ENCODE measurements around the gene KRTAP20-1.

The KRTAP20-1 gene

GRCh38 chr21:30616125-30616524 lies at the start of gene KRTAP20-1:
KRTAP20-1 (plus strand) TSS chr21:30616425; CDS start chr21:30616455, 30 bp downstream.
- DNase-seq (ENCODE audit: low read depth): no peak

GRCh38 chr21:30567617-30568016 lies 48.6 kb upstream of the KRTAP20-1 start:
- no peak for DNase-seq (ENCODE audit: low read depth)

GRCh38 chr21:30577766-30578165 lies 38.5 kb upstream of the KRTAP20-1 start:
- DNase-seq (ENCODE audit: low read depth): no peak

GRCh38 chr21:30579346-30579745 lies 36.9 kb upstream of the KRTAP20-1 start:
- no peak for DNase-seq (ENCODE audit: low read depth)

GRCh38 chr21:30580132-30580531 lies 36.1 kb upstream of the KRTAP20-1 start:
- no peak for DNase-seq (ENCODE audit: low read depth)

- DNase-seq (ENCODE audit: low read depth): no peak
Measured at GRCh38 chr21:30582870-30583269, 33.4 kb upstream of the KRTAP20-1 start.

GRCh38 chr21:30590297-30590696 lies 25.9 kb upstream of the KRTAP20-1 start, which contains the start of gene KRTAP22-2:
KRTAP22-2 (minus strand) TSS chr21:30590397.
- no peak for DNase-seq (ENCODE audit: low read depth)

- no peak for DNase-seq (ENCODE audit: low read depth)
Measured at GRCh38 chr21:30592140-30592539, 24.1 kb upstream of the KRTAP20-1 start, which contains the start of gene KRTAP6-3. KRTAP6-3 (plus strand) TSS chr21:30592440; CDS start chr21:30592446, 6 bp downstream.

GRCh38 chr21:30598802-30599201 lies 17.4 kb upstream of the KRTAP20-1 start, which contains the start of gene KRTAP6-2:
KRTAP6-2 (minus strand) TSS chr21:30598902; CDS start chr21:30598874, 28 bp downstream.
- DNase-seq (ENCODE audit: low read depth): no peak

GRCh38 chr21:30600787-30601186 lies 15.4 kb upstream of the KRTAP20-1 start, which contains the start of gene KRTAP22-1:
KRTAP22-1 (plus strand) TSS chr21:30601087.
- DNase-seq (ENCODE audit: low read depth): no peak

GRCh38 chr21:30605968-30606367 lies 10.3 kb upstream of the KRTAP20-1 start:
- DNase-seq (ENCODE audit: low read depth): no peak

GRCh38 chr21:30612132-30612531 lies 4.1 kb upstream of the KRTAP20-1 start:
- no peak for DNase-seq (ENCODE audit: low read depth)

- DNase-seq (ENCODE audit: low read depth): no peak
Measured at GRCh38 chr21:30613836-30614235, 2.4 kb upstream of the KRTAP20-1 start, which contains the start of gene KRTAP6-1. KRTAP6-1 (minus strand) TSS chr21:30613930; CDS start chr21:30613904, 26 bp downstream.

- no peak for DNase-seq (ENCODE audit: low read depth)
Measured at GRCh38 chr21:30615199-30615598, 1.0 kb upstream of the KRTAP20-1 start.

GRCh38 chr21:30620080-30620479 lies 3.9 kb downstream of the KRTAP20-1 start:
- no peak for DNase-seq (ENCODE audit: low read depth)

- DNase-seq (ENCODE audit: low read depth): no peak
Measured at GRCh38 chr21:30620522-30620921, 4.3 kb downstream of the KRTAP20-1 start, which contains the start of gene KRTAP20-4. KRTAP20-4 (plus strand) TSS chr21:30620627.

- DNase-seq (ENCODE audit: low read depth): no peak
Measured at GRCh38 chr21:30623362-30623761, 7.1 kb downstream of the KRTAP20-1 start.

GRCh38 chr21:30625449-30626165 lies 9.4 kb downstream of the KRTAP20-1 start:
- DNase-seq (ENCODE audit: low read depth): no peak

GRCh38 chr21:30628109-30628508 lies 11.9 kb downstream of the KRTAP20-1 start:
- DNase-seq (ENCODE audit: low read depth): no peak

GRCh38 chr21:30629200-30629599 lies 13.0 kb downstream of the KRTAP20-1 start:
- DNase-seq (ENCODE audit: low read depth): no peak

GRCh38 chr21:30634906-30635305 lies 18.7 kb downstream of the KRTAP20-1 start, which contains the start of gene KRTAP20-2:
KRTAP20-2 (plus strand) TSS chr21:30635206; CDS start chr21:30635264, 58 bp downstream.
- no peak for DNase-seq (ENCODE audit: low read depth)

GRCh38 chr21:30638686-30639085 lies 22.5 kb downstream of the KRTAP20-1 start:
- DNase-seq (ENCODE audit: low read depth): no peak

- DNase-seq (ENCODE audit: low read depth): no peak
Measured at GRCh38 chr21:30642564-30642963, 26.3 kb downstream of the KRTAP20-1 start, which contains the start of gene KRTAP20-3. KRTAP20-3 (plus strand) TSS chr21:30642864.
